ENCODE measurements around the gene ERF.

Gene ERF

DNA sequence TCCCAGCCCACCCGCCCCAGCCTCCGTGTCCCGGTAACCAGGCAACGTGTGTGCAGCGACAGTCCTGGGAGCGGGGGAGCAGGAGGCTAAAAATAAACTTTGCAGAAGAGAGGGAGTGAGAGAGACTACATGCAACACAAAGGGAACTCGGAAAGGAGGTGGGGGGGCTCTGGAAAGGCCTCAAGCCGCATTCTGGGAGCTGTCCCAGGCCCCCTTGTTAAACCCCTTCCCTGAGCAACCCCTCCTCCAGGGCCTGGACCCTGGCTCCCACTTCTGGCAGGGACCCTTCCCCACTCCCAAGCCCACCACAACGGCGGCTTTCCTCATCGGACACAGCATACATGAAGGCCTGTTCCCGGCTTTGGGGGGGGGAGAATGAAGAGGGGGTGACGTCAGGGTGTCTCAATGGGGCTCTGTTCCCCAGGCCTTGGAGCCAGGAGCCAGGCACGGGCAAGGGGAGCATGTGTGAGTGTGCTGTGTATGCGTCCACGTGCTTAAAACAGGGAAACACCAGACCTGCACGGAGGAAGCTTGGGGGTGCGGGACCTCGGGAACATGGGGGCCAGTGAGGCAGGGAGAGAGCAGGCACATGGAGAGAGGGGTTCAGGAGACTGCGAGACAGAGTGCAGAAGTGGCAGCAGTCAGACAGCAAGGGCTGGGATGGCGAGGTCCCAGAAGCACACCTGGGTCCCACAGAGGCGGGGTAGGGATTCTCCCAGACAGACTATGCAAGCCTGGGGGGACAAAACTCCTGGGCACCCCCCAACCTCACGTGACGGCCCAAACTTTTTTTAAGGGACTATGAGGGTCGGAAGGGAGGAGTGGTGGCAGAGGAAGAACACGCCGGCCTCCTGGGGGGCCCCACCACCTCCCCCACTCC is 2.3 kb downstream of the ERF start:
- DNase-seq: no peak

DNA sequence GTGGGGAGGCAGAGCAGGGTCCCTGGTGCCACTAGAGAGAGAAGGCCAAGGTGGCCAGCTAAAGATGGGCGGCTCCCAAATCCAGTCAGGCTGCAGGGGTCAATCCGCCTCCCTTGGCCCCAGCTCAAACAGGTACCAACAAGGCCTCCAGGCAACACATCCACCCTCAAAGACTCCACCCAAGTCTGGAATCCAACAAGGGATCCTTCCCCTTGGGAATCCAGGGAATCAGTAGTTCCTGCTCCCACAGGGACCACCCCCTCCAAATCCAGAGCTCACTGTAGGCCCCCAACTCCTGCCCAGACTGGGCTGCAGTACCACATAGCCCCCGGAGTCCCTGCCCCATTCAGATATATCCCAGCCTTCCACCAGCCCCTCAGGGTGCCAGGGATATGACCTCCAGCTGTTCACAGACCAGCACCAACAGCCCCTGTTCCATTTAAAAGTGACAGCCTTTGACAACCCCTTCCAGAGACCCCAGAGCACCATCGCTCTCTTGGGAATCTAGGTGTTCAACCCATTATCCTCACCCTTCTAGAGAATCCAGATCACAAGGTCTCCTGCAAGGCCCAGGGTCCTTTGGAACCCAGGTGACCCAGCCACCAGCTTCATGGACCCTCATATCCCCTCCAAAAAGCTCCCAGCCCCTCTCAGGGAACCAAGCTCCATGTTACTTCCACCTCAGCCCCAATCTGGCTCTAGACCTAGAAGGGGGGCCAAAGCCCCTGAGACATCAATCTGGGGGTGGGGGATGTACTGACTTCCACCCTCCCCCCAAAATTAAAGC is 3.2 kb downstream of the ERF start:
- no peak for DNase-seq

DNA sequence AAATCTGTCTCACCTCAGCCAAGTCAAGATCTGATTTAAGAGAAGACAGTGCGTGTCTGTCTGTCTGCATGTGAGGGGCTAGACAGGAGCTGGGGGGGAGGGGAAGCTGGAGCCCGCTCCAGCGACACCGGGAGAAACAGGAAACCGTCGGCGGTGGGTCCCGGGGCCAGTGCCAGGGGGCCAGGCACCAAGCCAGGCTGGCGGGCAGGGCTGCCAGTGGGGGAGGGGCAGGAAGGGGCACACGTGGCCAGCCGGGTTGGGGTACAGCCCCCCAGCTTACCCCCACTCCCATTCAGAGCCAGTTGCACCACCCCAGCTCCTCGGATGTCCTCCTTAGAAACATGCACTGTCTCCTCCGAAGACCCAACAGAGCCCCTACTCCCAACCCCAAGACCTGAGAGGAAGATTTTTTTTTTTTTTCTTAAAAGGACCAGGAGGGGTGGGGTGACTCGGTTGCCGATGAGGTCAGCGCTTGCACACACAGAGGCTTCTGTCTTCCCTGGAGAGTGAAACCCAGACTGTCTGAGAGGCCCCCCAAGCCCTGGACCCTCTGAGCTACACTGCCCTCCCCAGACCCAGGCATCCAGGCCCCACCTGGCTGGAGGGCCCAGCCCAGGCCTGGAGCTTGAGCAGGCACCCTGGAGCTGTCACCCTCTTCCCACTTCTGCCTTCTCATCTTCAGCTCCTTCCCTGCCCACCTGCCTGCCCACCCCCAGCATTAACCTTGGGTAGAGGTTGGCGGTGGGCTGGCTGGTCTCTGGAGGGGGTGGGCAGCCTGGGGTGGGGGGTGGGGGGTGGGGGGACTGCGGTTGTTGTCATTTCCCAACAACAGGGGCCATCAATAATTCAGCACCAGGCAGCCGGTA is 4.0 kb downstream of the ERF start:
- no peak for DNase-seq

DNA sequence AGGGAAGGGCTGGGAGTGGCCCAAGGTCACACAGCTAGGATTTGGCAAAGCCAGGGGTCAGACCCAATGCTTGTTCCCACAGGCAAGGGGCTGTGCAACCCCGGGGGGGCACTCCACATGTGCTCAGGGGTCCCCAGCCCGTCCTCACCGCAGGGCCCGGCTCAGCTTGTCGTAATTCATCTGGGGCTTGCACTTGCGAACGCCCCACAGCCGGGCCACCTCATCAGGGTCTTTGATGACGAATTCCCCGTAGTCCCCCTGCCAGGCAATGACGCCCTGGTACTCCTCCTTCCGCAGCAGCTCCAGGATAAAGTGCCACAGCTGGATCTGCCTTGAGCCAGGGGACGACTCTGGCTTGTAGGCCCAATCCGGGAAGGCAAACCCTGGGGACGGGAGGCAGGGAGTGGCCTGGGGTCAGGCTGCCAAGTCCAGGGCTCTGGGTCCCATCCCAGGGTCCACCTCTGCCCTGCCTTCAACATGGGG is 4.7 kb downstream of the ERF start:
- DNase-seq: no peak

DNA sequence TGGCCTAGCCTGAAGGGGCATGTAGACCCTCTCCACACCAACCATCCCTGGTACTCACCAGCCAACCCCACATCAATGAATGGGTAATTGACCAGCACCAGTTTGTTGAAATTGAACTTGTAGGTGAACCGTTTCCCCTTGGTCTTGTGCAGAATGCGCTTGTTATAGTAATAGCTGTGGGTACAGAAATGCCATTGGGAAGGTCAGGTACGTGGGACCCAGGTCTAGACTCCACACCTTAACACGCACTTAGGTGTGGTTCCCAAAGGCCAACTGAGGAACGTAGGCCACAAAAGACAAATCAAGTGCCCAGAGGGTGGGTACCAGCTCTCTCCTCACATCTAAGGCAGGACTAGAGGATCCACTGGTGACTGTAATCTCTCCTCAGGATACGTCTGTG is 5.2 kb downstream of the ERF start:
- DNase-seq: no peak

DNA sequence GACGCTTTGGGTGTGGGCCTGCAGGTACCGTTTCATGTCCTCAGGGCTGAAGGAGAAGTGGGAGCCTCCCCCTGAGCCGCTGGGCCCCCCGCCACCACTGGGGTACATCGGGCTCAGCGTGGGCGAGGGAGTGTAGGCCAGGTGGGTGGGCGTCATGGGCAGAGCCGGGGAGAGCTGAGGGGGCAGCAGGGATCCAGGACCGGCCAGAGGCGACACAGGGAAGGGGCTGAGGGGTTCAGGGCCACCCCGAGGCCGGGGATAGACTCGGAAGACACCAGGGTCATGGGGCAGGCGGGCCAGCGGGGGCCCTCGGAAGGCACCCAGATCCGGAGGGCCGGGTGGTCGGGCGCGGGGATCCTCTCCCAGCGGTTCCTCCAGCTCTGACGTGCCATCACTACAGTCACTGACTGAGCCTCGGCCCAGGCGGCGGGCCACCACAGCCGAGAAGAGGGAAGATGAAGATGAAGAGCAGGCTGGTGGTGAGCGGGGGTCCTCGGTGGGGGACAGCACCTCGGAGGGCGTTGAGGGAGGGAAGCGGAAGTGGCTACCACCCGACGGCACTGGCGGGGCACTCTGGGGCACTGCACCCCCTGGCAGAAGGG is 5.7 kb downstream of the ERF start:
- no peak for DNase-seq

DNA sequence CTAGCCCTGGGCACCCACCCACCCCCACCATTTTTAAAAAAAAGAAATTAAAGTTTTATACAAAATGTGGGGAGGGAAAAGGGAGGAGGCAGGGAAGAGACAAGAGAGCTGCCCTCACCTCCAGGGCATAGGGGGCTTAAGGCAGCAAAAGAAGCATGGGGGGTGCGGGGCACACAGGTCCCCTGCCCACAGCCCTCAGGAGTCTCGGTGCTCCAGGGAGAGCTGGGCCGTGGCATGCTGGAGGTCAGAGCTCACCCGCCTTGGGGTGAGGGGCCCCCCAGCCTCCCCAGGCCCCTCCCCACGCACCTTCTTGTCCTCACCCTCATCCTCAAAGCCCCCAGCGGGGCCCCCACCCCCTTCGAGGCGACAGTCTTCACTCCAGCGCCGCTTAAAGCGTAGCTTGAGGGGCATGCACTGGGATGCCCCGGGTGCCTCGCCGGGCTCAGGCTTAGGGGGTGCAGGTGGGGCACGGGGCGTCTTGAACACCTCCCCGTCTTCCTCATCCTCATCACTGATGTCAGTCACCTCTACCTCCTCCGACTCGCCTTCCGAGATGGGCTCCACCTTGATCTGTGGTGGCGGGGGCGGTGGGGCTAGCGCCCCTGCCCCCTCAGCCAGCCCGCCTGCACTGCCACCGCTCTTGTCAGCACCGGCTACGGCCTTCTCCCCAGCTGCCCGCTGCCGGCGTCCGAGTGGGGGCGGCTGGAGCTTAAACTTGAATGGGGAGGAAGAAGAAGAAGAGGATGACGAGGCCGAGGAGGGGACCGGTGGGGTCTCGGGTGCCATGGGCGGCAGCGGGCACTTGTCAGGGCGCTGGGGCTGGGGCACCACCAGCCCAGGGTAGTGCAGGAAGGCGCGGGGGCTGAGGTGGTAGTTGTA is 6.4 kb downstream of the ERF start:
- no peak for DNase-seq

DNA sequence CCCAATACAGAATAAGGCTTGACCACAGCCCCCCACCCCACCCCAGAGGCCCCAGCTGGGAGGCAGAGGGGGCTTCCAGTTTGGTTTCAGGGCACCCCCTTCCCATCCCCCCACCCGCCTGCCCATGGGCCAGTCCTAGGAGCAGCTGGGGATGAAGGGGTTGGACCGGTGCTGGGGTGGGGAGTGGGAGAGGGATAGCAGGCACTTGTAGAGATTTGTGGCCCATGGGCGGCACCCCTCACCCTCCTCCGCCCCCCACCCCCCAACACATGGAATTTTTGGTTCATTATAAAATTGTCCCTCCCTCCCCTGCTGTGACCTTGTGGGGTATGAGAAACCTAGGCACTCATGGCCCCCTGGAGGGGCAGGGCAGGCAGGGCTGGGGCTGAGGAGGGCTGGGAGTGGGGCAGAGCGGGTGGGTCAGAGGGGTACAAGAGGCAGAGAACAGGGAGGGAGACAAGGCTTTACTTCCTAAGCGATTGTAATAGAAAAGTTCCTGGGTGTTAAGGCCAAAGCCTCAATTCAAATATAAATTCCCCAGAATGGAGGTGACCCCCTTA is 7.2 kb downstream of the ERF start:
- no peak for DNase-seq

DNA sequence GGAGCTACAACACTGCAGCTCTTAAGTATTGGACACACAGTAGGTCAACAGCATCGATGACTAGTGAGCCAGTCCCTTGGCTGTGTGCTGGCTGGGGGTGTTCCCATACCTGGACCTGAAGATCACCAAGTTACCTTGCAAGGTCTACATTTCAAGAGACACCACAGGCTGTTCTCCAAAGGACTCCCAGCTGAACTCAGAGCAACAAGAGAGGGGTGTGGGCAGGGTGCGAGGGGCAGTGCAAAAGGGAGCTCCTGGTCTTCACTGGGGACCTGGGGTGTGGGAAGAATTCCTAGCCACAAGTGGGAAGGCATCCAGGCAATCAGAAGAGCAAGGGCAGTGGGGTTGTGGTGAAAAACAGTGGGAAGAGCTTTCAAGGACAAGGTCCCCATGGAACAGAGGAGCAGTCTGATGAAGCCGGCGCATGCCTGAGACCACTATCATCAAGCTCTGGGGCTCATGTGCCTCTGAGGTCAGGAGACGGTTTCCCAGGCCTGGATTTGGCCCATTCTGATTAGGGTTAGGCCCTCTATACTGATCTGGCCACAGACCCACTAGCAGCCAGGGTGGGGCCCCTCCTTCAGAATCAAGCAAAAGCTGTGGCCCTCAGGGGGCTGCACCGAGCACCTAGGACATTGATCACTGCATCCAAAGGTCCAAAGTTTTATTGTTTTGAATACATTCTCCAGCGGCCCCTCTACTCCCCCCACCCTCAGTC is 7.8 kb downstream of the ERF start:
- no peak for DNase-seq

DNA sequence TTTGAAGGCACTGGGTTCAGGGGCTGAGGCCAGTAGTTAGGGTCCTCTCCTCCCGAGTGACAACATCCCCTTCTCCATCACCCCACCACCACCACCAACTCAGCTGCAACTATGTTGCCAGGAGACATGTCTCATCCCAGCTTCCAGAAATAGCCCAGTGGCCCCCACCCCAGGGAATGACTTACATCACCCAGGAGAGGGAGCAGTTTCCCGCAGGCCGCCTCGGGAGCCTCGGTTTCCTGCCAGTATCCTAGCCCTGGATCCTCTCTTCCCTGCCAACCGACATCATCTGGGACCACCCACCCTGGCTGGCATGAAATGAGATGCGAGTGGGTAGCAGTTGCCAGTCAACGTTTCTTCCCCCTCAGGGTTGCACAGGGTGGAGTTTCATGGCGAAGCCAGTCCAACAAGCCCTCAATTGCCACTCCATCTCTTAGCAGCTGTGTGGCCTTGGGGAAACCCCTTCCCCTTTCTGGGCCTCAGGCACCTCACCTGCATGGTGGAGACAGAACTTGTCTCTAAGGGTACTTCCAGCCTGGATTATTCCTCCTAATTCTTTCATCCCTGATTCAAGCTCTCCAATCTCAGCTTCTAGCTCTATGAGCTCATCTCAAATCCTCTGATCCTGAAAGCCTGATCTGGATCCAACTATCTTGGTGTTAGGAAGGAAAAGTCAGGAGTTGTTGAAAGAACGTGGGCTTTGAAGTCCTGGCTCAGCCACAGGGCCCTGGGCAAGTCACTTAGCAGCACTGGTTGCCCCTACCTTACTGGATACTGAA is 8.6 kb downstream of the ERF start:
- no peak for DNase-seq

DNA sequence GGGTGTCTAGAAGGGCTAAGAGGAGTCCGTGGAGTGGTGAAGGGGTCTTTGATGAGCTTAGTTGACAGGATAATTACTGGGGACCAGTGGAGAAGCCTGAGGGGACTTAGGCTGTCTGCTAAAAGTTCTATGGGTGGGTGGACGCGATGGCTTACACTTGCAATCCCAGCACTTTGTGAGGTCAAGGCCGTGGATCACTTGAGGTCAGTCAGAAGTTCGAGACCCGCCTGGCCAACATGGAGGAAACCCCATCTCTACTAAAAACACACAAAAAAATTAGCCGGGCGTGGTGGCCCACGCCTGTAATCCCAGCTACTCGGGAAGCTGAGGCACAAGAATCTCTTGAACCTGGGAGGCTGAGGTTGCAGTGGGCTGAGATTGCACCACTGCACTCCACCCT is 9.7 kb downstream of the ERF start:
- DNase-seq: no peak

DNA sequence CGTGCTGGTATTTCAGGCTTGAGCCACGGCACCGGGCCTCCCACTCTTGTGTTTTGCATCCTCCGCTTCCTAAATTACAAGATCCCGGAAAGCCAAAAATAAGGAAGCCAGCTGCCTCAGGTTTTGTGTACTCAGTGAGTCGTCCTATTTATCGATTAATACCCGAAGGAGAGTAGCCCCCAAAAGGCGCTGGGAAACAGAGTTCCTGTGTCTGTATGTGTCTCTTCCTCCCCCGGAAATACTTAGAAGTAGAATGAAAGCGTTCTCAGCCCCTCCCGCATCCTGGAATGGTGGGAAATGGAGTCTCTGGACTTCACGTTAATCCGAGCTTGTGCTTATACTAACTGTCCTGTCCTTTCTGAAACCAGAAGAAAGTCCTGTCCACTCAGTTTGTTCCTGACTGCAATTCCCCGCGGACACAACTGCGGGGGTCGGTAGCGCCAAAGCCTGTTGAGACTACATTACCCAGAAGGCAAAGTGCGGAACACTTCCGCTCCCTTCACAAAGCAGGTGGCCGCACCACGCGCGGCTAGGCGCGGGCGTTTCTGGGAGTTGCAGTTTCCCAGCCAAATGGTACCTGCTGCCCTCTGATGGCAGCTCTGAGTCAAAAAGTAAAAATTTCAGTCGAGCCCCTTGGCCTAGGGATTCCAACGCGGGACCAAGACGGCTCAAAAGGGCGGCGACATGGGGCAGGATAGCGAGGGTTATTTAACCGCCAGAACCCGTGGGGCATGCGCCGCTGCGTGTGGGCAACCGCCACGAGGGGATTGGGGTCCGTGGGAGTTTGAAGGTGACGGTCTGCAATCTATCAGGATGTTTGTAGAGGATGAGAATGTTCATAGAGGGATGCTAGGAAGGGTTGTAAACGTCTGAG is 10.3 kb downstream of the ERF start:
- DNase-seq: peak; percentile 83

DNA sequence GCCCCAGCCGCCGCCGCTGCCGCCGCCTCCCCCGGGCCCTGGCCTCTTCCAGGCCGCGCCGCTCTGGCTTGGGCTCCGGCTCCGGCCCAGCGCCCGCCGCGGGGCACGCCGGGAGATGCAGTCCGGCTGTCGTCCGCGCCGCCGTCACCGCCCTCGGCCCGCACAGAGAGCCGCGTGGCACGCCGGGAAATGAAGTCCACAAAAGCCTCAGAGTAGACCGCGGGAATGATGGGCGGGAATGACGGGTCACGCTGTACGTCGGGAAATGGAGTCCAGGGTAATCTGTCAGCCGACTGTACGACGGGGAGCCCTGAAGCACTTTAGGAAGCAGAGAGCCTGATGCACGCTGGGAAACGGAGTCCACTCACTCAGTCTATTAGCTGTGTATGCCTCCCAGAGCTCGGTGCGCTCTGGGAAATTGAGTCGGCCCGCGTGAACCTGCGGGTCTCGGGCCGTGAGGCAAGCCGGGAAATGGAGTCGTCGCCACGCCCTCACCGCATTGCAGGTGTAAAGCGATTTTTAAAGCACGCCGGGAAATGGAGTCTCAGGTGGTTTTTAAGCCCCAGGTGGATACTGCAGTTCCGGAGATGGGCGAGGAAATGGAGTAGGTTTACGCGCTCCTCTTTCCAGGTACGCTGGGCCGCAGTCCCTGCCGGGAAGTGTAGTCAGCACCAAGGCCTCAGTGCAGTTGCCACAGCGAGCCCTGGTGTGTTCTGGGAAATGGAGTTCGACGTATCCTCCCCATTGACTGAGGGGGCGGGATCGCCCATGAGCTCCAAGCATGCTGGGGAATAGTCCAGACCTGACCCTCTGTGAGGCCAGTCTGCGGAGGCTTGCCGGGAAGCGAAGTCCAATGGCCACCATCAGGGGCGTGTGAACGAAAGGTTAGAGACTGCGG is 12.2 kb downstream of the ERF start, which contains the start of gene GSK3A:
TSS of gene GSK3A (minus strand) at position 91 of the 898 bp plus-strand sequence. CDS start 137 bp downstream, outside the sequence.
- DNase-seq: peak; percentile 92

DNA sequence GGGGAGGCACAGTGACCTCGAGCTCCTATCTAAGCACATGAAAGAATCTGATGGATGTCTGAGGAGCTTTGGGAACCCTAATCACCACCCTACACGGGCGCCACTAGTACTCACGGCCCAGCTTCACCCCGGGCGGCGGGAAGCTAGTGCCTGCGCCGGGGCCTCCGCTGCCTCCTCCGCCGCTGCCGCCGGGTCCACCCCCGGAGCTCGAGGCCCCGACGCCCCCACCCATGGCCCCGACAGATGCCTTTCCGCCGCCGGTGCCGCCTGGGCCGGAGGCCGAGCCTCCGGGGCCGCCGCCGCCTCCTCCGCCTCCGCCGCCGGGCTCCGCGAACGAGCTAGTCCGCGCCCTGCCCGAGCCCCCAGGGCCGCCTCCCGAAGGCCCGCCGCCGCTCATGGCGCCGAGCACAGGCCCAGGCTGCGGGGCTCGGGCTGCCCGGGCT is 12.8 kb downstream of the ERF start:
- no peak for DNase-seq

DNA sequence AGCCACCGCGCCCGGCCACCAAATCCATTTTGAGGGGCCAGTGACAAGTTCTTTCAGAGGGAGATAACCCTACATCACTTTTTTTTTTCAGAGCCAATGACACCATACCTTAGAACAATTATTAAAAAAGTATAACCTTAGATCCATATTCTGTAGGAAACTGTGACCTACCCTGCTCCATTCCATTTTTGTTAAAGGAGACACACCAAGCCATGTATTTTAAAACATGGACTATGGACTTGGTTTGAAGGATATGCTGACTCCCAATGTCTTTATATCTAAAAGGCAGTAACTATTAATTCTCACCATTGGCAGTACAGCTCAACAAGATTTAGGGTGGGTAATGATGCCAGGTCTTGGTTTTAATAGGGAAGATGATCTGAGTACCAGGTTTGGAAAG is 13.6 kb downstream of the ERF start:
- no peak for DNase-seq

DNA sequence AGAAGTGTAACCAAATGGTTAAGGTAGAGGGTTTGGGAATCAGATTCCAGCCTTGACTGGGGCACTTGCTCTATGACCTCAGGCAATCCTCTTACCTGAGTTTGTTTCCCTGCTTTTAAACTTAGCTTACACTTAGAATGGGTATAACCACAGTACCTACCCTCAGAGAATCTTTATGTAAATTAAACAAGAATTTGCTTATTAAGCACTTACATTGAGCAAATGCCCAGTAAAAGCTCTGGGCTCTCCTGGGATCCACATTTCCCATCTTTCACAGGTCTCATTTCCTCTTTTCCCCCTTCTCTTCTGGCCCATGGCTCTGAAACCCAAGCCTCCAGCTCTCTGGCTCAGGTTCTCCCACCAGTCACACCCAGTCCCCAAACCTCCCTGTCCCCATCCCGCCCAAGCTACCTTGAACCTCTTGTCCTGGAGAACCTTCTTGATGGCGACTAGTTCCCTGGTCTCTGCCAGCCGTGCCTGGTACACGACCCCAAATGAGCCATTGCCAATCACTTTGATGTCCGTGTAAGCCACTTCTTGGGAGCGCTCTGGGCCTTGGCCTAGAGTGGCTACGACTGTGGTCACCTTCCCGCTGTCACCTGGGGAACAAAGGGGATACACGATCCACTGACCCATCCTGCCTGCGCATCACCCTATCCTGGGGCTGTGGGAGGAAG is 15.2 kb downstream of the ERF start:
- DNase-seq: no peak

DNA sequence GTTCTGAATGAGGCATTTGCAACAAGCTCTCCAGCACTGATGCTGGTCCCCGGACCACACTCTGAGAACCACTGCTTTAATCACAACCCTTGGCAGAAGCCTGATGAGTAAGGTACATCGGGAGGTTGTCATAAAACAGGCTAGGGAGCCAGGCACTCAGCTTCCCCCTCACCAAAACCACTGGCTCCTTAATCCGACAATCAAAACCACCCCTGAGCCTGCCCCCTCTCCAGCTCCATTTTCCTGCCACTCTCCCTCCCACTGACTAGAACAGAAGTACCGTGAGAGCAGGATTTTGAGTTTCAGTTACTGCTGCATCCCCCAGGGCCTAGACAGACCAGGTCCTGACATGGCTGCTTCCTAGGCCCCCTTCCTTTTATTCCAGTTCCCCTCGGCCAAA is 19.7 kb downstream of the ERF start:
- no peak for DNase-seq

All from activated CD4-positive, CD25-positive, alpha-beta regulatory T cell treated with anti-CD3 and anti-CD28 coated beads, Interleukin-2, amount 50 U/mL, for 72 hours (primary cell).